DMS114 treated with DMSO at 0.1 percent for 48 hours (cell line): Measurements from ENCODE around the gene HIPK2.

Experiments
- DNase-seq: peaks from one replicate; lab custom pipeline; 2025; ENCODE audit not compliant: unreplicated experiment; lab: John Stamatoyannopoulos, UW

Gene HIPK2

GRCh38 chr7:139699640-139700504 is 77.9 kb downstream of the HIPK2 start:
- DNase-seq: no peak

- no peak for DNase-seq
These were observed 79.0 kb downstream of the HIPK2 start for GRCh38 chr7:139698844-139699243.

- no peak for DNase-seq
These were observed 79.5 kb downstream of the HIPK2 start for GRCh38 chr7:139698278-139698677.

GRCh38 chr7:139697056-139697455 is 80.7 kb downstream of the HIPK2 start:
- no peak for DNase-seq

- DNase-seq: no peak
These were observed 81.2 kb downstream of the HIPK2 start for GRCh38 chr7:139696552-139696951.

GRCh38 chr7:139695588-139695987 is 82.2 kb downstream of the HIPK2 start:
- no peak for DNase-seq

- no peak for DNase-seq
These were observed 82.7 kb downstream of the HIPK2 start for GRCh38 chr7:139695051-139695450.

GRCh38 chr7:139694389-139694676 is 83.5 kb downstream of the HIPK2 start:
- DNase-seq: no peak

- DNase-seq: no peak
These were observed 84.0 kb downstream of the HIPK2 start for GRCh38 chr7:139693651-139694388.

- DNase-seq: no peak
These were observed 85.1 kb downstream of the HIPK2 start for GRCh38 chr7:139692723-139693122.

- no peak for DNase-seq
These were observed 86.5 kb downstream of the HIPK2 start for GRCh38 chr7:139691253-139691781.

- no peak for DNase-seq
These were observed 89.7 kb downstream of the HIPK2 start for GRCh38 chr7:139687980-139688632.

- no peak for DNase-seq
These were observed 90.4 kb downstream of the HIPK2 start for GRCh38 chr7:139687211-139687954.

GRCh38 chr7:139683137-139683921 is 94.5 kb downstream of the HIPK2 start:
- DNase-seq: no peak

- DNase-seq: no peak
These were observed 95.4 kb downstream of the HIPK2 start for GRCh38 chr7:139682136-139683013.

GRCh38 chr7:139681812-139682135 is 96.0 kb downstream of the HIPK2 start:
- DNase-seq: no peak

GRCh38 chr7:139681463-139681755 is 96.4 kb downstream of the HIPK2 start:
- DNase-seq: no peak

- DNase-seq: no peak
These were observed 96.9 kb downstream of the HIPK2 start for GRCh38 chr7:139680676-139681462.
